ENCODE results near the gene RNF215. TPM values are rescaled to one million over a fixed set of nuclear protein-coding genes. Genes with fewer than 3 reads are reported as not detected.

Gene RNF215
- total and polyA plus RNA-seq, 2 experiments from 2014 or later, result 7.2 to 18.1 TPM

DNA sequence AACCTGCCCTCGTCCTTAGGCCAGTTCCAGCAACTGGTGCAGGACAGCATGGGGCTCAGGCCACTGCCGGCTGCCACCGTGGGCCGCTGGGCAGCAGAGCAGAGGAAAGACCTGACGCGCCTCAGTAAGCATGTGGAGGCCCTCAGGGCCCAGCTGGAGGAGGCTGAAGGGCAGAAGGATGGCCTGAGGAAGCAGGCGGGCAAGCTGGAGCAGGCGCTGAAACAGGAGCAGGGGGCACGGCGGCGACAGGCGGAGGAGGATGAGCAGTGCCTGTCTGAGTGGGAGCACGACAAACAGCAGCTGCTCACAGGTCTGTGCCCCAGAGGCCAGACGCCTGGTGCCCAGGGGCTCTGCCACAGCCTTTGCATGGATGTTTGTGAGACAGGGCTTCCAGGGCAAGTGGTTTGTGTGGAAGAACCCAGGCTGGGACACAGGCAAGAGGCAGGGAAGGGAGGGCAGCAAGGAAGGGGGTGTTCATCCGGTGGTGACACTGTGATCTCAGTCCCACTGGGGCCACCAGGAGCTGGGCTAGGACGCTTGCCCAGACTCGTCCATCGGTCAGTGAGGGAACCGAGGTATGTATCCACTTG lies 16.5 kb downstream of the RNF215 start:
- H3K36me3 ChIP-seq (replicated peaks; ENCODE audit: insufficient read depth, low read depth), result no peaks in the 10 kb centered on the region
- no peaks in the 10 kb centered on the region for H4K20me1 ChIP-seq (ENCODE audit: insufficient read depth, poor library complexity, severe bottlenecking)
- H3K4me1 ChIP-seq (ENCODE audit: insufficient read depth), result no peaks in the 10 kb centered on the region
- 91% methylated on average over 19 of the region's 19 CpGs for WGBS (ENCODE audit: low lambda C conversion rate, missing lambda C conversion rate)
- H2AFZ ChIP-seq, result no peak overlapping the region
- no peak overlapping the region for H3K27ac ChIP-seq
- no peaks in the 10 kb centered on the region for H3K9me2 ChIP-seq (replicated peaks; ENCODE audit: insufficient read depth)
- H3K9me3 ChIP-seq (ENCODE audit: low read depth), result no peaks in the 10 kb centered on the region
- no peaks in the 10 kb centered on the region for H3K79me2 ChIP-seq
- no peak overlapping the region for H3K4me3 ChIP-seq
- no peak for TF ChIP-seq EZH2phosphoT487 (IDR thresholded peaks at IDR 0.05; ENCODE audit: low read depth, severe bottlenecking, unreplicated experiment)
- no peak for TF ChIP-seq EZH2 (IDR thresholded peaks at IDR 0.05; ENCODE audit: borderline replicate concordance)
- no peak for TF ChIP-seq CTCF (IDR thresholded peaks at IDR 0.05; ENCODE audit: poor library complexity)
- no peaks in the 10 kb centered on the region for H3K27me3 ChIP-seq
- no peak overlapping the region for H3K4me2 ChIP-seq
- no peak for DNase-seq (ENCODE audit: low spot score)

DNA sequence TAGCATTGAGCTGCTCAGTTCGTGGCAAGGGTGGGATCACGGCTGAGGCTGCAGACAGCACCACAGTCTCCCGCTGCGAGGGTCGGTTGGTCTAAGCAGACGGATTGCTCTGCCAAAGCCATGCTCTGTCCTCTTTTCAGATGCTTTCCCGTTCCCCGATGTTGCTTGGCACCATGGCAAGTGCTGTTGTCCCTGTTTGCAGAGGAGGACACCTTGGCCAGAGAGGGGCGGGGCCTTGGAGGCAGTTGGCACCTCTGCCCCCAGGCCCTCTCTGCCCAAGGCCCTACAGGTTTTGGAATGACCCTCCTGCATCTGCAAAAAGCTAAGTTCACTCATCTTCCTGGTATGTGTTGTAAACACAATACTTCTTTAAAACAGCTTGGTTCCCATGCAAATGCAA lies 18.8 kb downstream of the RNF215 start:
- H2AFZ ChIP-seq, result no peak overlapping the region
- no peak overlapping the region for H3K27ac ChIP-seq
- DNase-seq (ENCODE audit: low spot score), result no peak
- no peaks in the 10 kb centered on the region for H3K9me3 ChIP-seq (ENCODE audit: low read depth)
- no peaks in the 10 kb centered on the region for H3K36me3 ChIP-seq (replicated peaks; ENCODE audit: insufficient read depth, low read depth)
- H3K4me2 ChIP-seq, result no peak overlapping the region
- H3K4me1 ChIP-seq (ENCODE audit: insufficient read depth), result no peaks in the 10 kb centered on the region
- H3K9me2 ChIP-seq (replicated peaks; ENCODE audit: insufficient read depth), result no peaks in the 10 kb centered on the region
- TF ChIP-seq EZH2 (IDR thresholded peaks at IDR 0.05; ENCODE audit: borderline replicate concordance) (no peak), CTCF (IDR thresholded peaks at IDR 0.05; ENCODE audit: poor library complexity) (no peak), EZH2phosphoT487 (IDR thresholded peaks at IDR 0.05; ENCODE audit: low read depth, severe bottlenecking, unreplicated experiment) (no peak)
- H4K20me1 ChIP-seq (ENCODE audit: insufficient read depth, poor library complexity, severe bottlenecking), result no peaks in the 10 kb centered on the region
- no peaks in the 10 kb centered on the region for H3K27me3 ChIP-seq
- WGBS (ENCODE audit: low lambda C conversion rate, missing lambda C conversion rate), result 89% methylated on average over 9 of the region's 9 CpGs
- no peaks in the 10 kb centered on the region for H3K79me2 ChIP-seq
- H3K4me3 ChIP-seq, result no peak overlapping the region

DNA sequence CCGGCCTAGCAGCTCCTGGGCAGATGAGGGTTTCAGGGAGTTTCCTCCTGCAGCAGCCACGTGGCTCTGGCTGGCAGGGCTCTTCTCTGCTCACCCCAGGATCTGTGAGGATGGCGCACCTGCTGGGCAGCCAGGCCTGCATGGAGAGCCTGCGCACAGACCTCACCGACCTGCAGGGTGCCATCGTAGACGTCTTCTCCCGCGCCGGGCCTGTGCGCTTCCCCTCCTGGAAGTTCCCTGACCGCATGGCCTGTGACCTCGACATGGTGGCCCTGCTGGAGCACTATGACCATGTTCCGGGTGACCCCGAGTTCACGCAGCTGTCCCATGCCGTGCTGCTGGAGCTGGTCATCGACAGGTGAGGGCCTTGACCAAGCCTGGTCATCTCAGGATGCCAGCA lies 21.3 kb downstream of the RNF215 start:
- H3K36me3 ChIP-seq (replicated peaks; ENCODE audit: insufficient read depth, low read depth), result no peaks in the 10 kb centered on the region
- H3K9me3 ChIP-seq (ENCODE audit: low read depth), result no peaks in the 10 kb centered on the region
- no peaks in the 10 kb centered on the region for H3K27me3 ChIP-seq
- no peak overlapping the region for H3K27ac ChIP-seq
- no peak for TF ChIP-seq EZH2phosphoT487 (IDR thresholded peaks at IDR 0.05; ENCODE audit: low read depth, severe bottlenecking, unreplicated experiment)
- TF ChIP-seq CTCF (IDR thresholded peaks at IDR 0.05; ENCODE audit: poor library complexity), result no peak
- TF ChIP-seq EZH2 (IDR thresholded peaks at IDR 0.05; ENCODE audit: borderline replicate concordance), result no peak
- no peak overlapping the region for H2AFZ ChIP-seq
- no peaks in the 10 kb centered on the region for H3K9me2 ChIP-seq (replicated peaks; ENCODE audit: insufficient read depth)
- no peak overlapping the region for H3K4me2 ChIP-seq
- H3K4me1 ChIP-seq (ENCODE audit: insufficient read depth), result no peaks in the 10 kb centered on the region
- H3K4me3 ChIP-seq, result no peak overlapping the region
- no peaks in the 10 kb centered on the region for H3K79me2 ChIP-seq
- DNase-seq (ENCODE audit: low spot score), result no peak
- WGBS (ENCODE audit: low lambda C conversion rate, missing lambda C conversion rate), result 93% methylated on average over 16 of the region's 18 CpGs
- no peaks in the 10 kb centered on the region for H4K20me1 ChIP-seq (ENCODE audit: insufficient read depth, poor library complexity, severe bottlenecking)

Data from hepatocyte (in vitro differentiated cells).